GM23338 (cell line): ENCODE data around the gene OR10G4.

Source experiments
- CREB1 ChIP-seq: fragments of 250-450 bp; sonication (Bioruptor Pico); IDR thresholded peaks from 2 replicates; pipeline ENCODE4 v1.5.0; 2020; ENCODE audit warnings: low read depth, mild to moderate bottlenecking, moderate library complexity
- EZH2 ChIP-seq: fragments of 200-600 bp; sonication (generic); IDR thresholded peaks from one replicate; pipeline ENCODE4 v1.8.0; 2017; ENCODE audit warnings: antibody characterized with exemption, mild to moderate bottlenecking, low read depth; ENCODE audit not compliant: unreplicated experiment
- EZH2phosphoT487 ChIP-seq: fragments of 200-600 bp; sonication (generic); IDR thresholded peaks from one replicate; pipeline ENCODE4 v1.8.1; 2018; ENCODE audit warnings: antibody characterized with exemption; ENCODE audit not compliant: unreplicated experiment
- JUNB ChIP-seq: IDR thresholded peaks from one replicate; pipeline ENCODE4 v1.6.1; 2016; ENCODE audit warnings: antibody characterized with exemption; ENCODE audit not compliant: unreplicated experiment
- POLR2AphosphoS5 ChIP-seq: IDR thresholded peaks from 2 replicates; pipeline ENCODE4 v1.6.1; 2016; ENCODE audit warnings: antibody characterized with exemption, low read depth
- ZNF114 ChIP-seq: fragments of 250-450 bp; sonication (Bioruptor Pico); IDR thresholded peaks from 2 replicates; pipeline ENCODE4 v1.5.0; 2020; ENCODE audit warnings: mild to moderate bottlenecking, moderate library complexity
- TF ChIP-seq, protein P1 (sequence below), 2 experiments: fragments of 200-600 bp in 1 of 2; sonication (generic) in 1 of 2; conservative IDR thresholded peaks; 2 replicates each; pipeline versions ENCODE4 v1.5.1 to v1.6.1; 2016 to 2017; ENCODE audit warnings: antibody characterized with exemption in 2 of 2, low read depth in 2 of 2, mild to moderate bottlenecking in 2 of 2, moderate library complexity in 1 of 2
- TF ChIP-seq, protein P2 (sequence below): IDR thresholded peaks from 2 replicates; pipeline ENCODE4 v1.6.1; 2016; ENCODE audit warnings: antibody characterized with exemption
- TF ChIP-seq, protein P3 (sequence below): IDR thresholded peaks from one replicate; pipeline ENCODE4 v1.6.1; 2018; ENCODE audit warnings: antibody characterized with exemption; ENCODE audit not compliant: unreplicated experiment

- TF ChIP-seq EZH2 (no peak), JUNB (no peak), POLR2AphosphoS5 (no peak), EZH2phosphoT487 (no peak), CREB1 (CRISPR knock-in tag) (no peak), ZNF114 (CRISPR knock-in tag) (no peak)
- TF ChIP-seq, protein P1, sequence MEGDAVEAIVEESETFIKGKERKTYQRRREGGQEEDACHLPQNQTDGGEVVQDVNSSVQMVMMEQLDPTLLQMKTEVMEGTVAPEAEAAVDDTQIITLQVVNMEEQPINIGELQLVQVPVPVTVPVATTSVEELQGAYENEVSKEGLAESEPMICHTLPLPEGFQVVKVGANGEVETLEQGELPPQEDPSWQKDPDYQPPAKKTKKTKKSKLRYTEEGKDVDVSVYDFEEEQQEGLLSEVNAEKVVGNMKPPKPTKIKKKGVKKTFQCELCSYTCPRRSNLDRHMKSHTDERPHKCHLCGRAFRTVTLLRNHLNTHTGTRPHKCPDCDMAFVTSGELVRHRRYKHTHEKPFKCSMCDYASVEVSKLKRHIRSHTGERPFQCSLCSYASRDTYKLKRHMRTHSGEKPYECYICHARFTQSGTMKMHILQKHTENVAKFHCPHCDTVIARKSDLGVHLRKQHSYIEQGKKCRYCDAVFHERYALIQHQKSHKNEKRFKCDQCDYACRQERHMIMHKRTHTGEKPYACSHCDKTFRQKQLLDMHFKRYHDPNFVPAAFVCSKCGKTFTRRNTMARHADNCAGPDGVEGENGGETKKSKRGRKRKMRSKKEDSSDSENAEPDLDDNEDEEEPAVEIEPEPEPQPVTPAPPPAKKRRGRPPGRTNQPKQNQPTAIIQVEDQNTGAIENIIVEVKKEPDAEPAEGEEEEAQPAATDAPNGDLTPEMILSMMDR (conservative IDR thresholded peaks at IDR 0.05; ENCODE audit: low read depth in 2 of 2), result no peak
- TF ChIP-seq, protein P2, sequence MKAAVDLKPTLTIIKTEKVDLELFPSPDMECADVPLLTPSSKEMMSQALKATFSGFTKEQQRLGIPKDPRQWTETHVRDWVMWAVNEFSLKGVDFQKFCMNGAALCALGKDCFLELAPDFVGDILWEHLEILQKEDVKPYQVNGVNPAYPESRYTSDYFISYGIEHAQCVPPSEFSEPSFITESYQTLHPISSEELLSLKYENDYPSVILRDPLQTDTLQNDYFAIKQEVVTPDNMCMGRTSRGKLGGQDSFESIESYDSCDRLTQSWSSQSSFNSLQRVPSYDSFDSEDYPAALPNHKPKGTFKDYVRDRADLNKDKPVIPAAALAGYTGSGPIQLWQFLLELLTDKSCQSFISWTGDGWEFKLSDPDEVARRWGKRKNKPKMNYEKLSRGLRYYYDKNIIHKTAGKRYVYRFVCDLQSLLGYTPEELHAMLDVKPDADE, result no peak
- TF ChIP-seq, protein P3, sequence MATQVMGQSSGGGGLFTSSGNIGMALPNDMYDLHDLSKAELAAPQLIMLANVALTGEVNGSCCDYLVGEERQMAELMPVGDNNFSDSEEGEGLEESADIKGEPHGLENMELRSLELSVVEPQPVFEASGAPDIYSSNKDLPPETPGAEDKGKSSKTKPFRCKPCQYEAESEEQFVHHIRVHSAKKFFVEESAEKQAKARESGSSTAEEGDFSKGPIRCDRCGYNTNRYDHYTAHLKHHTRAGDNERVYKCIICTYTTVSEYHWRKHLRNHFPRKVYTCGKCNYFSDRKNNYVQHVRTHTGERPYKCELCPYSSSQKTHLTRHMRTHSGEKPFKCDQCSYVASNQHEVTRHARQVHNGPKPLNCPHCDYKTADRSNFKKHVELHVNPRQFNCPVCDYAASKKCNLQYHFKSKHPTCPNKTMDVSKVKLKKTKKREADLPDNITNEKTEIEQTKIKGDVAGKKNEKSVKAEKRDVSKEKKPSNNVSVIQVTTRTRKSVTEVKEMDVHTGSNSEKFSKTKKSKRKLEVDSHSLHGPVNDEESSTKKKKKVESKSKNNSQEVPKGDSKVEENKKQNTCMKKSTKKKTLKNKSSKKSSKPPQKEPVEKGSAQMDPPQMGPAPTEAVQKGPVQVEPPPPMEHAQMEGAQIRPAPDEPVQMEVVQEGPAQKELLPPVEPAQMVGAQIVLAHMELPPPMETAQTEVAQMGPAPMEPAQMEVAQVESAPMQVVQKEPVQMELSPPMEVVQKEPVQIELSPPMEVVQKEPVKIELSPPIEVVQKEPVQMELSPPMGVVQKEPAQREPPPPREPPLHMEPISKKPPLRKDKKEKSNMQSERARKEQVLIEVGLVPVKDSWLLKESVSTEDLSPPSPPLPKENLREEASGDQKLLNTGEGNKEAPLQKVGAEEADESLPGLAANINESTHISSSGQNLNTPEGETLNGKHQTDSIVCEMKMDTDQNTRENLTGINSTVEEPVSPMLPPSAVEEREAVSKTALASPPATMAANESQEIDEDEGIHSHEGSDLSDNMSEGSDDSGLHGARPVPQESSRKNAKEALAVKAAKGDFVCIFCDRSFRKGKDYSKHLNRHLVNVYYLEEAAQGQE, result no peak
Observed at GRCh38 chr11:124036666-124037065, 23.9 kb downstream of the OR10G4 start.
